ENCODE data around the gene CHSY1. TPM values are rescaled to one million over a fixed set of nuclear protein-coding genes. Genes with fewer than 3 reads are reported as not detected.
A peak's percentile ranks its signal among the peaks of the same experiment; 100 is the strongest.

The CHSY1 gene, protein sequence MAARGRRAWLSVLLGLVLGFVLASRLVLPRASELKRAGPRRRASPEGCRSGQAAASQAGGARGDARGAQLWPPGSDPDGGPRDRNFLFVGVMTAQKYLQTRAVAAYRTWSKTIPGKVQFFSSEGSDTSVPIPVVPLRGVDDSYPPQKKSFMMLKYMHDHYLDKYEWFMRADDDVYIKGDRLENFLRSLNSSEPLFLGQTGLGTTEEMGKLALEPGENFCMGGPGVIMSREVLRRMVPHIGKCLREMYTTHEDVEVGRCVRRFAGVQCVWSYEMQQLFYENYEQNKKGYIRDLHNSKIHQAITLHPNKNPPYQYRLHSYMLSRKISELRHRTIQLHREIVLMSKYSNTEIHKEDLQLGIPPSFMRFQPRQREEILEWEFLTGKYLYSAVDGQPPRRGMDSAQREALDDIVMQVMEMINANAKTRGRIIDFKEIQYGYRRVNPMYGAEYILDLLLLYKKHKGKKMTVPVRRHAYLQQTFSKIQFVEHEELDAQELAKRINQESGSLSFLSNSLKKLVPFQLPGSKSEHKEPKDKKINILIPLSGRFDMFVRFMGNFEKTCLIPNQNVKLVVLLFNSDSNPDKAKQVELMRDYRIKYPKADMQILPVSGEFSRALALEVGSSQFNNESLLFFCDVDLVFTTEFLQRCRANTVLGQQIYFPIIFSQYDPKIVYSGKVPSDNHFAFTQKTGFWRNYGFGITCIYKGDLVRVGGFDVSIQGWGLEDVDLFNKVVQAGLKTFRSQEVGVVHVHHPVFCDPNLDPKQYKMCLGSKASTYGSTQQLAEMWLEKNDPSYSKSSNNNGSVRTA
- 10 to 100 TPM; 11.2 to 13.6 (median 12.6) TPM for total RNA-seq
- 1 to 10 TPM; 1.8 to 8.2 (median 2.3) TPM for polyA plus RNA-seq

GRCh38 chr15:101251830-101252820 is at the start of gene CHSY1:
CHSY1 (minus strand) TSS chr15:101252048; CDS start chr15:101251456, 592 bp downstream.
- H3K36me3 ChIP-seq: no peaks in the 10 kb centered on the region
- peak within 1 kb of the TSS; percentile 68 to 86 (median 79) for H3K4me3 ChIP-seq
- 0 to 1% methylated on average over 108 of the region's 108 CpGs for WGBS, 2 donors
- H3K27me3 ChIP-seq: no peaks in the 10 kb centered on the region
- peak within 1 kb of the TSS; percentile 87 to 95 (median 92) for H3K27ac ChIP-seq
- intact Hi-C loops (cut with DNase I): loop anchor here (5.0 kb wide), 2 partner anchors 130 to 330 kb away; no protein-coding TSS in a partner anchor
- DNase-seq: peak; percentile 97
- peak; percentile 55 to 61 for TF ChIP-seq POLR2A (IDR thresholded peaks at IDR 0.05)
- peak in 1 of 4 experiments; percentile 21 for TF ChIP-seq CTCF (IDR thresholded peaks at IDR 0.05)
- TF ChIP-seq EP300 (IDR thresholded peaks at IDR 0.05): peak in 1 of 4 donors; percentile 47
- peak; percentile 96 to 98 (median 98) for TF ChIP-seq POLR2AphosphoS5 (IDR thresholded peaks at IDR 0.05)
- peaks cover 0 to 43% (median 26%) of the 10 kb centered on the region in 4 donors for H3K4me1 ChIP-seq
- no peaks in the 10 kb centered on the region for H3K9me3 ChIP-seq

DNA sequence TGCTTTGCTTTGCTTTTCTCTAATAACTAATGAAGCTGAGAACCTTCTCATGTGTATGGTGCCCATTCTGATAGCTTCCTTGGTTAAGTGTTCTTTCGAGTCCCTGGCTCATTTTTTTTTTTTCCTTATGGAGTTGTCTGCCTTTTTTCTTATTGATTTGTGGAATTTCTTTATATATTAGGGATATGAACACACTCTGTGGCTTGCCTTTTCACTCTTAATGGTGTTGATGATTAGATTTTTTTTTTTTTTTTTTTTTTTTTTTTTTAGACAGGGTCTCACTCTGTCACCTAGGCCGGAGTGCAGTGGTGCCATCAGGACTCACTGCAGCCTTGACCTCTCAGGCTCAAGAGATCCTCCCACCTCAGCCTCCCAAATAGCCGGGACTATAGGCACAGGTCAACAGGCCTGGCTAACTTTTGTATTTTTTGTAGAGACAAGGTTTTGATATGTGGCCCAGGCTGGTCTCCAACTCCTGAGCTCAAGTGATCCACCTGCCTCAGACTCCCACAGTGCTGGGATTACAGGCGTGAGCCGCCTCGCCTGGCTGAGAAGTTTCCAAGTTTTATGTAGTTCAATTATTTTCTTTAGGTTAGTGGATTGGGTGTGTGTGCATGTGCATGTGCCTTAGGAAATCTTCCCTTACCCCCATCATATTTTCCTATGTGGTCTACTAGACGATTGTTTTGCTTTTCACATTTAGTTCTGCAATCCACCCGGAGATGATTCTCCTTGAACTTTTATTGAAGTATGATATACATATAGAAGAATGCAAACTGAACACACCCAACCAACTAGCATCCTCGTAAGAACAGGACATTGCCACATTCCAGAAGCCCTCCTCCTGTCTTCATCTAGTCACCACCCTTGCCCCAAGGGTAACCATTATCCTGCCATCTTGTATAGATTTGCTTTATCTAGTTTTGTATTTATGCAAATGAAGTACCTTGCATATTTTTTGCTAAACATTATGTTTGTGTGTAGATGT is 44.9 kb upstream of the CHSY1 start:
- Histone ChIP-seq H3K27me3 (no peaks in the 10 kb centered on the region), H3K4me3 (peak overlapping the region in 1 of 4 donors; percentile 86), H3K9me3 (no peaks in the 10 kb centered on the region), H3K27ac (peak overlapping the region in 1 of 4 donors; percentile 95), H3K4me1 (peaks cover 0 to 38% (median 30%) of the 10 kb centered on the region in 4 donors), H3K36me3 (peaks cover 0 to 1% (median 0%) of the 10 kb centered on the region in 4 donors)
- WGBS, 2 donors: 67 to 85% methylated on average over 9 of the region's 9 CpGs
- no peak for TF ChIP-seq POLR2A (IDR thresholded peaks at IDR 0.05)
- no peak for TF ChIP-seq CTCF (IDR thresholded peaks at IDR 0.05)
- TF ChIP-seq POLR2AphosphoS5 (IDR thresholded peaks at IDR 0.05): no peak
- TF ChIP-seq EP300 (IDR thresholded peaks at IDR 0.05): no peak
- intact Hi-C loops (cut with DNase I): no loop called here
- no peak for DNase-seq

DNA sequence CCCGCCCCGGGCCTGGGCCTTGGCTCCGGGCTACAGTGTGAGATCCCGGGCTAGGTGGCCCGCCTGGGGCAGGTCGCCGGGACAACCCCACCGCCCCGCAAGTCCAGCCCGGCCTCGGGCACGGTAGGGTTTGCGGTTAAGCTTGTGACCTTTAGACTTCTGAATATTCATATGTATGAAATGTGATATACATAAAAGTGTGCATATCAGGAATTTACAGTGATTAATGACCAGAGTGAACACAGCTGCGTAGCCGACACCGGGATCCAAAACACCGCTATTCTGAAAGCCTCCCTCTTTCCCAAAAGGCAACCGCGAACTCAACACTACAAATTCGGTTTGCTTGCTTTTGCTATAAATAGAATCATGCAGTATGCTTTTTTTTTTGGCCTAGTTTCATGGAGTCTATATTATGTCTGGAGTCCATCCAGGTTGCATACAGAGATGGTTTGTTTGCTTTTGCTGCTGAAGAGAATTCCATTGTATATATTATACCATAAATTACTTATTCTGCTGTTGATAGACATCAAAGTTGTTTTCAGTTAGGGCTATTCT is 43.8 kb upstream of the CHSY1 start:
- 1 to 2% methylated on average over 20 of the region's 20 CpGs for WGBS, 2 donors
- peak overlapping the region; percentile 67 to 91 (median 80) for H3K4me3 ChIP-seq
- peaks cover 0 to 39% (median 32%) of the 10 kb centered on the region in 4 donors for H3K4me1 ChIP-seq
- H3K9me3 ChIP-seq: no peaks in the 10 kb centered on the region
- H3K27me3 ChIP-seq: no peaks in the 10 kb centered on the region
- H3K27ac ChIP-seq: peak overlapping the region; percentile 90 to 95 (median 94)
- peaks cover 0 to 6% (median 0%) of the 10 kb centered on the region in 4 donors for H3K36me3 ChIP-seq
- intact Hi-C loops (cut with DNase I): loop anchor here (2.0 kb wide), 2 partner anchors 19 to 357 kb away; partner anchors contain the start of genes SELENOS and TM2D3
- no peak for TF ChIP-seq CTCF (IDR thresholded peaks at IDR 0.05)
- TF ChIP-seq POLR2A (IDR thresholded peaks at IDR 0.05): no peak
- no peak for TF ChIP-seq EP300 (IDR thresholded peaks at IDR 0.05)
- no peak for TF ChIP-seq POLR2AphosphoS5 (IDR thresholded peaks at IDR 0.05)
- no peak for DNase-seq
